GM12878 (cell line): ENCODE data around the gene TRIM71.

Source experiments
- ATF7 ChIP-seq: fragments of 450-650 bp; IDR thresholded peaks from 2 replicates; pipeline ENCODE4 v1.6.1; 2016; ENCODE audit warnings: low read depth, mild to moderate bottlenecking
- CHD4 ChIP-seq: fragments of 200-600 bp; sonication (generic); IDR thresholded peaks from 2 replicates; pipeline ENCODE4 v1.6.1; 2016; ENCODE audit warnings: mild to moderate bottlenecking
- EED ChIP-seq: sonication (generic); IDR thresholded peaks from 2 replicates; pipeline ENCODE4 v1.6.1; 2016; ENCODE audit warnings: antibody characterized with exemption, low read depth
- EP300 ChIP-seq, 2 experiments: fragments of 150-350 bp in 1 of 2; IDR thresholded peaks; 2 replicates each; pipeline ENCODE4 v1.6.1; 2011 to 2012; ENCODE audit warnings: low read depth in 2 of 2, low read length in 2 of 2, borderline replicate concordance in 1 of 2, improper control_type of control experiment in 1 of 2, inconsistent platforms in 1 of 2; ENCODE audit not compliant: control insufficient read depth in 1 of 2
- JUNB ChIP-seq: IDR thresholded peaks from 2 replicates; pipeline ENCODE4 v1.6.1; 2016; ENCODE audit warnings: antibody characterized with exemption, mild to moderate bottlenecking
- JUND ChIP-seq: IDR thresholded peaks from 2 replicates; pipeline ENCODE4 v1.6.1; 2012; ENCODE audit warnings: low read depth, mild to moderate bottlenecking, low read length, improper control_type of control experiment, moderate library complexity
- POLR2AphosphoS2 ChIP-seq: IDR thresholded peaks from 2 replicates; pipeline ENCODE4 v1.6.1; 2011; ENCODE audit warnings: low read depth, mild to moderate bottlenecking, low read length, improper control_type of control experiment, moderate library complexity
- RFX5 ChIP-seq: IDR thresholded peaks from 2 replicates; pipeline ENCODE4 v1.6.1; 2011; ENCODE audit warnings: low read depth, low read length, improper control_type of control experiment
- SP1 ChIP-seq: IDR thresholded peaks from one replicate; pipeline ENCODE4 v1.6.1; 2011; ENCODE audit warnings: low read depth, low read length
- TF ChIP-seq, protein P1 (sequence below): IDR thresholded peaks from 2 replicates; pipeline ENCODE4 v1.6.1; 2012; ENCODE audit warnings: improper control_type of control experiment, low read depth, low read length; ENCODE audit not compliant: insufficient replicate concordance
- TF ChIP-seq, protein P2 (sequence below), 3 experiments: IDR thresholded peaks in 2 of 3; conservative IDR thresholded peaks in 1 of 3; 2 replicates each; pipeline ENCODE4 v1.5.1; 2011; ENCODE audit warnings: low read depth in 3 of 3, low read length in 3 of 3, mild to moderate bottlenecking in 3 of 3, control low read depth in 2 of 3, moderate library complexity in 2 of 3, inconsistent platforms in 1 of 3, mixed read lengths in 1 of 3; ENCODE audit not compliant: control insufficient read depth in 2 of 3, insufficient read depth in 1 of 3; ENCODE audit errors: extremely low read depth in 1 of 3
- TF ChIP-seq, protein P3 (sequence below): fragments of 450-650 bp; IDR thresholded peaks from 2 replicates; pipeline ENCODE4 v1.6.1; 2018; ENCODE audit warnings: borderline replicate concordance, mild to moderate bottlenecking; ENCODE audit not compliant: partially characterized antibody
- TF ChIP-seq, protein P4 (sequence below): fragments of 450-650 bp; IDR thresholded peaks from 2 replicates; pipeline ENCODE4 v1.6.1; 2016; ENCODE audit warnings: mild to moderate bottlenecking
- TF ChIP-seq, protein P5 (sequence below): IDR thresholded peaks from 2 replicates; pipeline ENCODE4 v1.6.1; 2012; ENCODE audit warnings: mild to moderate bottlenecking, low read depth, low read length

DNA sequence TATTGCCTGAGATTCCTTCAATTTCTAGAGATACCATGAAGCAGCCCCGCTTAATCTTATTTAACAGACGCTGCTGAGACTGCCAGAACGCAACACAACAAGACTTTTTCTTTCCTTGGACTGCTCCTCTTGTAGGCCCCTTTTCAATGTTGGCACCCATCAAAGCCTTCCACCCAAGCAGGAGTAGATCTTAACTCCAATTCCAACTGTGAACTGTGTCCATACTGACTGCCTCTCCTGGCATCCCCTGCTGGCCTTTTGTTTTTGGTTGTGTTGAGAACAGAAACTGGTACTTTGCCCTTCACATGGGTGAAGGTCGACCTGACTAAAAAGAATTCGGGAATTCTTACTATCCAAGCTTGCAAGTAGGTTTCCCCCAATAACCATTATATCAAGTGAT, 50.2 kb downstream of the TRIM71 start:
- TF ChIP-seq RFX5 (no peak), EED (no peak), EP300 (IDR thresholded peaks at IDR 0.05; ENCODE audit: borderline replicate concordance in 1 of 2, control insufficient read depth in 1 of 2, low read depth in 2 of 2, low read length in 2 of 2) (no peak), SP1 (no peak), POLR2AphosphoS2 (no peak), ATF7 (no peak), CHD4 (no peak), JUND (no peak), JUNB (no peak)
- TF ChIP-seq, protein P1, sequence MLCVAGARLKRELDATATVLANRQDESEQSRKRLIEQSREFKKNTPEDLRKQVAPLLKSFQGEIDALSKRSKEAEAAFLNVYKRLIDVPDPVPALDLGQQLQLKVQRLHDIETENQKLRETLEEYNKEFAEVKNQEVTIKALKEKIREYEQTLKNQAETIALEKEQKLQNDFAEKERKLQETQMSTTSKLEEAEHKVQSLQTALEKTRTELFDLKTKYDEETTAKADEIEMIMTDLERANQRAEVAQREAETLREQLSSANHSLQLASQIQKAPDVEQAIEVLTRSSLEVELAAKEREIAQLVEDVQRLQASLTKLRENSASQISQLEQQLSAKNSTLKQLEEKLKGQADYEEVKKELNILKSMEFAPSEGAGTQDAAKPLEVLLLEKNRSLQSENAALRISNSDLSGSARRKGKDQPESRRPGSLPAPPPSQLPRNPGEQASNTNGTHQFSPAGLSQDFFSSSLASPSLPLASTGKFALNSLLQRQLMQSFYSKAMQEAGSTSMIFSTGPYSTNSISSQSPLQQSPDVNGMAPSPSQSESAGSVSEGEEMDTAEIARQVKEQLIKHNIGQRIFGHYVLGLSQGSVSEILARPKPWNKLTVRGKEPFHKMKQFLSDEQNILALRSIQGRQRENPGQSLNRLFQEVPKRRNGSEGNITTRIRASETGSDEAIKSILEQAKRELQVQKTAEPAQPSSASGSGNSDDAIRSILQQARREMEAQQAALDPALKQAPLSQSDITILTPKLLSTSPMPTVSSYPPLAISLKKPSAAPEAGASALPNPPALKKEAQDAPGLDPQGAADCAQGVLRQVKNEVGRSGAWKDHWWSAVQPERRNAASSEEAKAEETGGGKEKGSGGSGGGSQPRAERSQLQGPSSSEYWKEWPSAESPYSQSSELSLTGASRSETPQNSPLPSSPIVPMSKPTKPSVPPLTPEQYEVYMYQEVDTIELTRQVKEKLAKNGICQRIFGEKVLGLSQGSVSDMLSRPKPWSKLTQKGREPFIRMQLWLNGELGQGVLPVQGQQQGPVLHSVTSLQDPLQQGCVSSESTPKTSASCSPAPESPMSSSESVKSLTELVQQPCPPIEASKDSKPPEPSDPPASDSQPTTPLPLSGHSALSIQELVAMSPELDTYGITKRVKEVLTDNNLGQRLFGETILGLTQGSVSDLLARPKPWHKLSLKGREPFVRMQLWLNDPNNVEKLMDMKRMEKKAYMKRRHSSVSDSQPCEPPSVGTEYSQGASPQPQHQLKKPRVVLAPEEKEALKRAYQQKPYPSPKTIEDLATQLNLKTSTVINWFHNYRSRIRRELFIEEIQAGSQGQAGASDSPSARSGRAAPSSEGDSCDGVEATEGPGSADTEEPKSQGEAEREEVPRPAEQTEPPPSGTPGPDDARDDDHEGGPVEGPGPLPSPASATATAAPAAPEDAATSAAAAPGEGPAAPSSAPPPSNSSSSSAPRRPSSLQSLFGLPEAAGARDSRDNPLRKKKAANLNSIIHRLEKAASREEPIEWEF, result no peak
- TF ChIP-seq, protein P2, sequence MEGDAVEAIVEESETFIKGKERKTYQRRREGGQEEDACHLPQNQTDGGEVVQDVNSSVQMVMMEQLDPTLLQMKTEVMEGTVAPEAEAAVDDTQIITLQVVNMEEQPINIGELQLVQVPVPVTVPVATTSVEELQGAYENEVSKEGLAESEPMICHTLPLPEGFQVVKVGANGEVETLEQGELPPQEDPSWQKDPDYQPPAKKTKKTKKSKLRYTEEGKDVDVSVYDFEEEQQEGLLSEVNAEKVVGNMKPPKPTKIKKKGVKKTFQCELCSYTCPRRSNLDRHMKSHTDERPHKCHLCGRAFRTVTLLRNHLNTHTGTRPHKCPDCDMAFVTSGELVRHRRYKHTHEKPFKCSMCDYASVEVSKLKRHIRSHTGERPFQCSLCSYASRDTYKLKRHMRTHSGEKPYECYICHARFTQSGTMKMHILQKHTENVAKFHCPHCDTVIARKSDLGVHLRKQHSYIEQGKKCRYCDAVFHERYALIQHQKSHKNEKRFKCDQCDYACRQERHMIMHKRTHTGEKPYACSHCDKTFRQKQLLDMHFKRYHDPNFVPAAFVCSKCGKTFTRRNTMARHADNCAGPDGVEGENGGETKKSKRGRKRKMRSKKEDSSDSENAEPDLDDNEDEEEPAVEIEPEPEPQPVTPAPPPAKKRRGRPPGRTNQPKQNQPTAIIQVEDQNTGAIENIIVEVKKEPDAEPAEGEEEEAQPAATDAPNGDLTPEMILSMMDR (IDR thresholded peaks at IDR 0.05 in 2 of 3, conservative IDR thresholded peaks at IDR 0.05 in 1 of 3; ENCODE audit: control insufficient read depth in 2 of 3, extremely low read depth in 1 of 3, insufficient read depth in 1 of 3, low read depth in 3 of 3, low read length in 3 of 3), result no peak
- TF ChIP-seq, protein P3, sequence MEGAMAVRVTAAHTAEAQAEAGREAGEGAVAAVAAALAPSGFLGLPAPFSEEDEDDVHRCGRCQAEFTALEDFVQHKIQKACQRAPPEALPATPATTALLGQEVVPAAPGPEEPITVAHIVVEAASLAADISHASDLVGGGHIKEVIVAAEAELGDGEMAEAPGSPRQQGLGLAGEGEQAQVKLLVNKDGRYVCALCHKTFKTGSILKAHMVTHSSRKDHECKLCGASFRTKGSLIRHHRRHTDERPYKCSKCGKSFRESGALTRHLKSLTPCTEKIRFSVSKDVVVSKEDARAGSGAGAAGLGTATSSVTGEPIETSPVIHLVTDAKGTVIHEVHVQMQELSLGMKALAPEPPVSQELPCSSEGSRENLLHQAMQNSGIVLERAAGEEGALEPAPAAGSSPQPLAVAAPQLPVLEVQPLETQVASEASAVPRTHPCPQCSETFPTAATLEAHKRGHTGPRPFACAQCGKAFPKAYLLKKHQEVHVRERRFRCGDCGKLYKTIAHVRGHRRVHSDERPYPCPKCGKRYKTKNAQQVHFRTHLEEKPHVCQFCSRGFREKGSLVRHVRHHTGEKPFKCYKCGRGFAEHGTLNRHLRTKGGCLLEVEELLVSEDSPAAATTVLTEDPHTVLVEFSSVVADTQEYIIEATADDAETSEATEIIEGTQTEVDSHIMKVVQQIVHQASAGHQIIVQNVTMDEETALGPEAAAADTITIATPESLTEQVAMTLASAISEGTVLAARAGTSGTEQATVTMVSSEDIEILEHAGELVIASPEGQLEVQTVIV, result no peak
- TF ChIP-seq, protein P4, sequence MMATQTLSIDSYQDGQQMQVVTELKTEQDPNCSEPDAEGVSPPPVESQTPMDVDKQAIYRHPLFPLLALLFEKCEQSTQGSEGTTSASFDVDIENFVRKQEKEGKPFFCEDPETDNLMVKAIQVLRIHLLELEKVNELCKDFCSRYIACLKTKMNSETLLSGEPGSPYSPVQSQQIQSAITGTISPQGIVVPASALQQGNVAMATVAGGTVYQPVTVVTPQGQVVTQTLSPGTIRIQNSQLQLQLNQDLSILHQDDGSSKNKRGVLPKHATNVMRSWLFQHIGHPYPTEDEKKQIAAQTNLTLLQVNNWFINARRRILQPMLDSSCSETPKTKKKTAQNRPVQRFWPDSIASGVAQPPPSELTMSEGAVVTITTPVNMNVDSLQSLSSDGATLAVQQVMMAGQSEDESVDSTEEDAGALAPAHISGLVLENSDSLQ, result no peak
- TF ChIP-seq, protein P5, sequence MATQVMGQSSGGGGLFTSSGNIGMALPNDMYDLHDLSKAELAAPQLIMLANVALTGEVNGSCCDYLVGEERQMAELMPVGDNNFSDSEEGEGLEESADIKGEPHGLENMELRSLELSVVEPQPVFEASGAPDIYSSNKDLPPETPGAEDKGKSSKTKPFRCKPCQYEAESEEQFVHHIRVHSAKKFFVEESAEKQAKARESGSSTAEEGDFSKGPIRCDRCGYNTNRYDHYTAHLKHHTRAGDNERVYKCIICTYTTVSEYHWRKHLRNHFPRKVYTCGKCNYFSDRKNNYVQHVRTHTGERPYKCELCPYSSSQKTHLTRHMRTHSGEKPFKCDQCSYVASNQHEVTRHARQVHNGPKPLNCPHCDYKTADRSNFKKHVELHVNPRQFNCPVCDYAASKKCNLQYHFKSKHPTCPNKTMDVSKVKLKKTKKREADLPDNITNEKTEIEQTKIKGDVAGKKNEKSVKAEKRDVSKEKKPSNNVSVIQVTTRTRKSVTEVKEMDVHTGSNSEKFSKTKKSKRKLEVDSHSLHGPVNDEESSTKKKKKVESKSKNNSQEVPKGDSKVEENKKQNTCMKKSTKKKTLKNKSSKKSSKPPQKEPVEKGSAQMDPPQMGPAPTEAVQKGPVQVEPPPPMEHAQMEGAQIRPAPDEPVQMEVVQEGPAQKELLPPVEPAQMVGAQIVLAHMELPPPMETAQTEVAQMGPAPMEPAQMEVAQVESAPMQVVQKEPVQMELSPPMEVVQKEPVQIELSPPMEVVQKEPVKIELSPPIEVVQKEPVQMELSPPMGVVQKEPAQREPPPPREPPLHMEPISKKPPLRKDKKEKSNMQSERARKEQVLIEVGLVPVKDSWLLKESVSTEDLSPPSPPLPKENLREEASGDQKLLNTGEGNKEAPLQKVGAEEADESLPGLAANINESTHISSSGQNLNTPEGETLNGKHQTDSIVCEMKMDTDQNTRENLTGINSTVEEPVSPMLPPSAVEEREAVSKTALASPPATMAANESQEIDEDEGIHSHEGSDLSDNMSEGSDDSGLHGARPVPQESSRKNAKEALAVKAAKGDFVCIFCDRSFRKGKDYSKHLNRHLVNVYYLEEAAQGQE, result no peak
